ENCODE results near the gene CXCL11.

Gene CXCL11

DNA sequence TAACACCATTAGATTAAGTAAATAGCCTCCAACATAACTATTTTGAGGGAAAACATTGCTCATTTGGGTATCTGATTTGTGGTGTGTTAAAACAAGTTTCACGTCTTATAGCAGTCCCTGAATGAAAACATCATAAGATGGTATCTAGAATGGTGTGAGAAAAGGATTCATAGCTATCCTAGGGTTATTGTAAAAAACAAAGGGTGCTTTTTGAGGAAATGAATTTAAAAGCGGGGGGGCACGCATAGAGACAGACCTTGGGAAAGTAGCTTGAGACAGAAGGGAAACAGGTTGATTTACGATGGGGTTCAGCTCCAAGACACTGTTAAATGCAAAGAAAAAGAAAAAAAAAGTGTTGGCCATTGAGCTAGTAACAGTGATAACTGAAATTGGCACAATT lies 11.8 kb downstream of the CXCL11 start:
- Histone ChIP-seq H3K4me2 (ENCODE audit: low read length) (no peak overlapping the region), H3K4me1 (ENCODE audit: insufficient read depth, low read length, severe bottlenecking) (no peaks in the 10 kb centered on the region), H3K9ac (ENCODE audit: low read length) (no peak overlapping the region), H3K4me3 (ENCODE audit: low read depth, low read length, poor library complexity, severe bottlenecking) (no peak overlapping the region), H3K27me3 (ENCODE audit: insufficient read depth, low read length) (no peaks in the 10 kb centered on the region; the same call in 1 of the 2 replicates), H3K36me3 (ENCODE audit: insufficient read depth, low read length) (no peaks in the 10 kb centered on the region), H3F3A (ENCODE audit: insufficient read depth, low read length) (no peaks in the 10 kb centered on the region), H4K20me1 (ENCODE audit: insufficient read depth, low read length) (no peaks in the 10 kb centered on the region), H2AFZ (ENCODE audit: low read length) (no peak overlapping the region), H3K9me2 (ENCODE audit: low read depth, low read length) (no peaks in the 10 kb centered on the region), H3K27ac (ENCODE audit: low read depth, low read length, poor library complexity, severe bottlenecking) (no peak overlapping the region), H3K79me2 (ENCODE audit: insufficient read depth, low read length) (no peaks in the 10 kb centered on the region), H3K9me3 (ENCODE audit: low read length) (no peaks in the 10 kb centered on the region)
- TF ChIP-seq, protein P1, sequence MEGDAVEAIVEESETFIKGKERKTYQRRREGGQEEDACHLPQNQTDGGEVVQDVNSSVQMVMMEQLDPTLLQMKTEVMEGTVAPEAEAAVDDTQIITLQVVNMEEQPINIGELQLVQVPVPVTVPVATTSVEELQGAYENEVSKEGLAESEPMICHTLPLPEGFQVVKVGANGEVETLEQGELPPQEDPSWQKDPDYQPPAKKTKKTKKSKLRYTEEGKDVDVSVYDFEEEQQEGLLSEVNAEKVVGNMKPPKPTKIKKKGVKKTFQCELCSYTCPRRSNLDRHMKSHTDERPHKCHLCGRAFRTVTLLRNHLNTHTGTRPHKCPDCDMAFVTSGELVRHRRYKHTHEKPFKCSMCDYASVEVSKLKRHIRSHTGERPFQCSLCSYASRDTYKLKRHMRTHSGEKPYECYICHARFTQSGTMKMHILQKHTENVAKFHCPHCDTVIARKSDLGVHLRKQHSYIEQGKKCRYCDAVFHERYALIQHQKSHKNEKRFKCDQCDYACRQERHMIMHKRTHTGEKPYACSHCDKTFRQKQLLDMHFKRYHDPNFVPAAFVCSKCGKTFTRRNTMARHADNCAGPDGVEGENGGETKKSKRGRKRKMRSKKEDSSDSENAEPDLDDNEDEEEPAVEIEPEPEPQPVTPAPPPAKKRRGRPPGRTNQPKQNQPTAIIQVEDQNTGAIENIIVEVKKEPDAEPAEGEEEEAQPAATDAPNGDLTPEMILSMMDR (IDR thresholded peaks at IDR 0.05; ENCODE audit: low read length), result no peak
- no peak for TF ChIP-seq EZH2 (IDR thresholded peaks at IDR 0.05; ENCODE audit: borderline replicate concordance, low read length)

DNA sequence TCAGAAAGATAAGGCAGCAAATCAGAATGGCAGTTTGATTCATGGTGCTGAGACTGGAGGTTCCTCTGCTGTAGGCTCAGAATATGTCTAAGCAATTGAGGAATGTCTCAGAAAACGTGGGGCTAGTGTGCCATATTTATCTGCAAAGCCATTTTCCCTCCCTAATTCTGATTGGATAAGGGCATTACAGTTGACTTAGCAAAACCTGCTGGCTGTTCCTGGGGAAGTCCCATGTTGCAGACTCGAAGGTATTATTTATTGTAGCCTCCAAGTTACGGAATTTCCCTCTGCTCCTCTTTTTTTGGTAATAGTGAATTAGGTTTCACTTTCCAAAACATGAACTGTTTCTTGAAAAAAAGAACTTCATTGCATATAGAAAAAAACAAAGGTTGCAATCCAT lies 12.5 kb downstream of the CXCL11 start, which contains the start of gene CXCL10:
Gene CXCL10, minus strand, starts transcription at position 109 of the 400 bp plus-strand sequence. Its CDS starts 66 bp downstream, at position 43.
- no peaks in the 10 kb centered on the region for H4K20me1 ChIP-seq (ENCODE audit: insufficient read depth, low read length)
- no peak within 1 kb of the TSS for H3K4me2 ChIP-seq (ENCODE audit: low read length)
- no peaks in the 10 kb centered on the region for H3K9me2 ChIP-seq (ENCODE audit: low read depth, low read length)
- no peaks in the 10 kb centered on the region for H3K9me3 ChIP-seq (ENCODE audit: low read length)
- H3K27me3 ChIP-seq (ENCODE audit: insufficient read depth, low read length), result no peaks in the 10 kb centered on the region; the same call in 1 of the 2 replicates
- no peak within 1 kb of the TSS for H3K4me3 ChIP-seq (ENCODE audit: low read depth, low read length, poor library complexity, severe bottlenecking)
- H3F3A ChIP-seq (ENCODE audit: insufficient read depth, low read length), result no peaks in the 10 kb centered on the region
- no peaks in the 10 kb centered on the region for H3K79me2 ChIP-seq (ENCODE audit: insufficient read depth, low read length)
- no peaks in the 10 kb centered on the region for H3K36me3 ChIP-seq (ENCODE audit: insufficient read depth, low read length)
- H2AFZ ChIP-seq (ENCODE audit: low read length), result no peak within 1 kb of the TSS
- H3K4me1 ChIP-seq (ENCODE audit: insufficient read depth, low read length, severe bottlenecking), result no peaks in the 10 kb centered on the region
- no peak within 1 kb of the TSS for H3K9ac ChIP-seq (ENCODE audit: low read length)
- TF ChIP-seq, protein P1 (IDR thresholded peaks at IDR 0.05; ENCODE audit: low read length), result no peak
- no peak for TF ChIP-seq EZH2 (IDR thresholded peaks at IDR 0.05; ENCODE audit: borderline replicate concordance, low read length)
- H3K27ac ChIP-seq (ENCODE audit: low read depth, low read length, poor library complexity, severe bottlenecking), result no peak within 1 kb of the TSS

DNA sequence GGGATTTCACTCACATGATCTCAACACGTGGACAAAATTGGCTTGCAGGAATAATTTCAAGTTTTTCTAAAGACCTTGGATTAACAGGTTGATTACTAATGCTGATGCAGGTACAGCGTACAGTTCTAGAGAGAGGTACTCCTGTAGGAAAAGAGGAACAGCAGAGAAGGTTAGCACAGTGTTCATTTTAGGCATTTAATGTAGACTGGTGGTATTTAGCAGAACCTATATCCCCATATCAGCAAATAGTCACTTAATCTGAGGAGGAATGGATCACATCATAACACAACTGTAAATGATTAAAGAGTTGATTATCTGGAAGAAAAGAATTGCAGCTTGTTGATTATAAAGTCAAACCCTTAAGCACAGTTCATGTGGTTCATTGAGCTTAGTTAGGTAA lies 13.2 kb downstream of the CXCL11 start:
- H3K27me3 ChIP-seq (ENCODE audit: insufficient read depth, low read length), result no peaks in the 10 kb centered on the region; the same call in 1 of the 2 replicates
- H3K9me3 ChIP-seq (ENCODE audit: low read length), result no peaks in the 10 kb centered on the region
- H3K36me3 ChIP-seq (ENCODE audit: insufficient read depth, low read length), result no peaks in the 10 kb centered on the region
- H3K4me2 ChIP-seq (ENCODE audit: low read length), result no peak overlapping the region
- no peak overlapping the region for H3K27ac ChIP-seq (ENCODE audit: low read depth, low read length, poor library complexity, severe bottlenecking)
- no peak overlapping the region for H2AFZ ChIP-seq (ENCODE audit: low read length)
- H3K79me2 ChIP-seq (ENCODE audit: insufficient read depth, low read length), result no peaks in the 10 kb centered on the region
- no peaks in the 10 kb centered on the region for H4K20me1 ChIP-seq (ENCODE audit: insufficient read depth, low read length)
- H3K4me3 ChIP-seq (ENCODE audit: low read depth, low read length, poor library complexity, severe bottlenecking), result no peak overlapping the region
- H3K9ac ChIP-seq (ENCODE audit: low read length), result no peak overlapping the region
- no peaks in the 10 kb centered on the region for H3K9me2 ChIP-seq (ENCODE audit: low read depth, low read length)
- H3K4me1 ChIP-seq (ENCODE audit: insufficient read depth, low read length, severe bottlenecking), result no peaks in the 10 kb centered on the region
- no peaks in the 10 kb centered on the region for H3F3A ChIP-seq (ENCODE audit: insufficient read depth, low read length)
- TF ChIP-seq, protein P1 (IDR thresholded peaks at IDR 0.05; ENCODE audit: low read length), result no peak
- TF ChIP-seq EZH2 (IDR thresholded peaks at IDR 0.05; ENCODE audit: borderline replicate concordance, low read length), result no peak

Data from OCI-LY1 (cell line).